Activated T-helper 17 cell treated with anti-CD3 and anti-CD28 coated beads, Interleukin-2, amount 50 U/mL, for 72 hours (primary cell): ENCODE results near the gene CNOT10. TPM values are rescaled to one million over a fixed set of nuclear protein-coding genes. Genes with fewer than 3 reads are reported as not detected.
"Not testable (repeated sequence)": the region's sequence is repeated elsewhere in the genome, so short reads cannot be mapped to it uniquely, and the experiment has no call there.

ENCODE experiments used
- ATAC-seq: fragments of 150-1000 bp; cut with Tn5 transposase; replicated peaks from 2 replicates; pipeline ENCODE4 v1.10.0; 2021; ENCODE audit warnings: mild to moderate bottlenecking, moderate library complexity
- H3K27ac Mint-ChIP-seq: one replicate; pipeline ENCODE4 v1.8.0; 2022; ENCODE audit warnings: mixed read lengths
- H3K27me3 Mint-ChIP-seq: one replicate; pipeline ENCODE4 v1.8.0; 2022; ENCODE audit warnings: mixed read lengths
- H3K36me3 Mint-ChIP-seq: one replicate; pipeline ENCODE4 v1.8.0; 2022; ENCODE audit warnings: low read depth, mild to moderate bottlenecking, mixed read lengths
- H3K4me1 Mint-ChIP-seq: one replicate; pipeline ENCODE4 v1.8.0; 2022; ENCODE audit warnings: mixed read lengths
- H3K4me3 Mint-ChIP-seq: one replicate; pipeline ENCODE4 v1.8.0; 2022; ENCODE audit warnings: mild to moderate bottlenecking, mixed read lengths
- H3K9me3 Mint-ChIP-seq: one replicate; pipeline ENCODE4 v1.8.0; 2022; ENCODE audit warnings: mixed read lengths
- total RNA-seq, 2 donors: library from RNA; stranded (reverse); gene quantifications; one replicate each; pipeline ENCODE4 v1.2.3, GENCODE V29; 2022

The CNOT10 gene
- total RNA-seq, 2 donors from 2014 or later: 58.9 to 68.1 TPM

DNA sequence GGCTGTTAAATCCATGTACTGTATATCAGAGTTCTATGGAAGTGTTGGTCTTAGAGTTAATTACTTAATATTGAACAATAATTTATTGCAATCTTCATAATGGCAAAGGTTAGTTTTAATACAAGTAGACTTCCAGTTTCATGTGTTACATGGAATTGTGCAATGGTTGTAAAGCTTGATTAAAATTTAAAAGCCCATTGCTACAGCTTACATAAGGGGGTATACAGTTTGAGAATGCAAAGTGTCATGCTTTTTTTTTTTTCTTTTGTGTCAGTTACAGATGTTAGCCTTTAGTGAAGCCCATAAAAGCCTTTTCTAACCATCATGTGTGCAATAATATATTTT is 22.0 kb downstream of the CNOT10 start:
- Mint-ChIP-seq H3K4me1 (peaks cover 19% of the 10 kb centered on the region), H3K27me3 (no peaks in the 10 kb centered on the region), H3K27ac (peak overlapping the region; percentile 30), H3K9me3 (no peaks in the 10 kb centered on the region), H3K36me3 (peaks cover 69% of the 10 kb centered on the region), H3K4me3 (no peak overlapping the region)
- ATAC-seq: no peak

DNA sequence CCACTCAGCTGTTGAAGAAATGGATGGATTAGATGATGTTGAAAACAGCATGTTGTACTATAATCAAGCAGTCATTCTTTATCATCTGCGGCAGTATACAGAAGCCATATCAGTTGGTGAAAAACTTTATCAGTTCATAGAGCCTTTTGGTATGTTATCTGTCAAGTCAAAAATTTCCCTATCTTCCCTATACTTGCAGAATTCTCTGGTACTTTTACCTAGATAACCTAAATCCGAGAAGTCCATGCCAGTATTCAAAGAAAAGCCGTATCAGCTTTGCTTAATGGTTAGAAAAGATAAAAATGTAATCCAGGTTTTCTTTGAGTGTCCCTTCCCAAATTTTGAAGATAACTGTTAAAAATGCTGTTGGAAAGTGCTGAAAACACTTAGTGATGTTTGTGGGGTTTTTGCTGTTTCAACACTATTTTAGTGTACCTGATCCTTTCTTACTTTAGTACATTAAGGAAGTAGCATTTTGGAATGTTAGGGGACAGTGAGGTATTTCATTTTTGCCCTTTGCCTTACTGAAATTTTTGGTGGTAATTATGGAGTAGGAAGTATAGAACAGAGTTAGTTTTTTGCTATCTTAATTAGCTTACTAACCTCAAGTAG is 23.8 kb downstream of the CNOT10 start:
- H3K27ac Mint-ChIP-seq: no peak overlapping the region
- no peak overlapping the region for H3K4me3 Mint-ChIP-seq
- H3K4me1 Mint-ChIP-seq: peaks cover 12% of the 10 kb centered on the region
- H3K36me3 Mint-ChIP-seq: peaks cover 80% of the 10 kb centered on the region
- H3K9me3 Mint-ChIP-seq: no peaks in the 10 kb centered on the region
- no peak for ATAC-seq
- no peaks in the 10 kb centered on the region for H3K27me3 Mint-ChIP-seq

DNA sequence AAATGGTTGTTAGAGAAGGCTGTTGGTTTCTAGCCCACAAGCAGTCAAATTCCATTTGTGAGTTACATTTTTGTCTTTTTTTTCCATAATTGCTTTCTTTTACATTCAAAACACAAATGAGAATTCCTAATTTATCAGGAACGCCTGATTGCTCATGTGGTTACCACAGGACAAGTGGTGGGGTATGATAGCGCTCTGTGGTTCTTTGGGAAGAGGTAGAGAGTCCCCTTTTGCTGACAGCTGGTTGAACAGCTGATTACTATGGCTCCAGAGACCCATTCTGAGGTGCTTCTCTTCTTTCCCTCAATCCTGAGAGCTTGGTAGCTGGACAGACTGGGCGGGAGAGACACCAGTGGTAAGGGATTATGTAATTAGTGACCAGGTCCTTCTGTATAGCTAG is 24.4 kb downstream of the CNOT10 start:
- Mint-ChIP-seq H3K27me3 (no peaks in the 10 kb centered on the region), H3K27ac (no peak overlapping the region), H3K36me3 (peaks cover 84% of the 10 kb centered on the region), H3K4me3 (no peak overlapping the region), H3K4me1 (peaks cover 12% of the 10 kb centered on the region), H3K9me3 (no peaks in the 10 kb centered on the region)
- ATAC-seq: no peak

DNA sequence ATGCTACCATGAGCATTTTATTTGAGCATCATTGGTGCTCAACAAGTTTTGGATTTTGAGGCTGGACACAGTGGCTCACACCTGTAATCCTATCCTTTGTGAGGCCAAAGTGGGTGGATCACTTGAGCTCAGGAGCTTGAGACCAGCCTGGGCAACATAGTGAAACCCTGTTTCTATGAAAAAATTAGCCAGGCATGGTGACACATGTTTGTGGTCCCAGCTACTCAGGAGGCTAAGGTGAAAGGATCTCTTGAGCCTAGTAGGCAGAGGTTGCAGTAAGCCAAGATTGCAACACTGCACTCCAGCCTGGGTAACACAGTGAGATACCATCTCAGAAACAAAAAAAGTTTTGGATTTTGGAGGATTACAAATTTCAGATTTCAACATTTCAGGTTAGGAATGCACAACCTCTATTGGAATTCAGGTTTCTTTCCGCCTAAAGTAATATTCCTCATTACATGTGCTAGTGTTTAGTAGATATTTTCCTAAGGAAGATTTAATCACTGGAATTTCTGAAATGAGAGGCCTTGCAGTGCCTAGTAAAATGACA is 27.6 kb downstream of the CNOT10 start:
- Mint-ChIP-seq H3K27me3 (no peaks in the 10 kb centered on the region), H3K36me3 (peaks cover 98% of the 10 kb centered on the region), H3K27ac (no peak overlapping the region), H3K9me3 (no peaks in the 10 kb centered on the region), H3K4me1 (no peaks in the 10 kb centered on the region), H3K4me3 (no peak overlapping the region)
- ATAC-seq: peak; percentile 51

DNA sequence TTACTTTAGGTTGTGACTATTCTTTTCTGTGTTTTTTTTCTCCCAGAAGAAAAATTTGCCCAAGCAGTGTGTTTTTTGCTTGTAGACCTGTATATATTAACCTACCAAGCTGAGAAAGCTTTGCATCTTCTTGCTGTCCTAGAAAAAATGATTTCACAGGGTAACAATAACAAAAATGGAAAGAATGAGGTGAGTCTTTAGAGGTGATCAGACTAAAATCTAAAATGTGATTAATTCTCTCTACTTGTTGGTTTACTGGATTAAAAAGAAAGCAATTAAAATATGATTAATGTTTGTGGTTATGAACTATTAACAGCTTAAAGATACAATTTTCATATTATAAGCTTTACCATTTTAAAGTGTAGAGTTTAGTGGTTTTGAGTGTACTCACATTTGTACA is 28.2 kb downstream of the CNOT10 start:
- Mint-ChIP-seq H3K4me1 (no peaks in the 10 kb centered on the region), H3K4me3 (no peak overlapping the region), H3K27ac (no peak overlapping the region), H3K27me3 (no peaks in the 10 kb centered on the region), H3K9me3 (no peaks in the 10 kb centered on the region), H3K36me3 (peaks cover 100% of the 10 kb centered on the region)
- ATAC-seq: no peak

DNA sequence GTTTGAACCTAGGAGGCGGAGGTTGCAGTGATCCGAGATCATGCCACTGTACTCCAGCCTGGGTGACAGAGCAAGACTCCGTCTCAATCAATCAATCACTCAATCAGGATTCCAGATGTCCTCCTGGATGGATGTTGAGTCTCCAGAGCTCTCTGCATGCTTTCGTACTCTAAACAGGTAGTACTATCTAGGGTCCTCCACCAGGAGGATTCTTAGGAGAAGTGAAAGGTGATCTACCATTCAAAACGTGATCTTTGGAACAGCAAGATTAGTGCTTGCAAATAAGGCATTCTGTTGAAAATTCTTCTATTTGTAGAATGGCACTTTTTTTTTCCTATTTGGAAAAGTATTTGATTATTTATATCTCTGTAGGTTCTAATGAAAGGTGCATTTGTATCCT is 34.3 kb downstream of the CNOT10 start:
- ATAC-seq: no peak
- Mint-ChIP-seq H3K27me3 (no peaks in the 10 kb centered on the region), H3K4me1 (no peaks in the 10 kb centered on the region), H3K4me3 (no peak overlapping the region), H3K36me3 (peaks cover 97% of the 10 kb centered on the region), H3K27ac (no peak overlapping the region), H3K9me3 (no peaks in the 10 kb centered on the region)

DNA sequence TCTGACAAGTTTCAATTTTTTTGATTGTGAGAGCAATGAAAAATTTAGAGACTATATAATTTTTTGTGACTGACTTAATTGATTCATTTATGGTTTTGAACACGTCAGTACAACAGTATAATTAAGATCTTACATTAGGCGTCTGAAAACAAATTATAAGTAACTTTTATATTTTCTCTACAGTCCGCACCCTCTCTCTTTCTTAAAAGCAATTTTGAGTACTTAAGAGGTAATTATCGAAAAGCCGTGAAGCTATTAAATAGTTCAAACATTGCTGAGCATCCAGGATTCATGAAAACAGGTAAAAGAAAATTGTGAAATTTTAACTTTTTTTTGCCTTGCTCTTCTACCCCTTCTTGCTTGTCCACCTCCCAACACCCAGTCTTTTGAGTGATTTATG is 34.9 kb downstream of the CNOT10 start:
- Mint-ChIP-seq H3K4me3 (no peak overlapping the region), H3K4me1 (no peaks in the 10 kb centered on the region), H3K9me3 (no peaks in the 10 kb centered on the region), H3K27ac (no peak overlapping the region), H3K27me3 (no peaks in the 10 kb centered on the region), H3K36me3 (peaks cover 97% of the 10 kb centered on the region)
- no peak for ATAC-seq

DNA sequence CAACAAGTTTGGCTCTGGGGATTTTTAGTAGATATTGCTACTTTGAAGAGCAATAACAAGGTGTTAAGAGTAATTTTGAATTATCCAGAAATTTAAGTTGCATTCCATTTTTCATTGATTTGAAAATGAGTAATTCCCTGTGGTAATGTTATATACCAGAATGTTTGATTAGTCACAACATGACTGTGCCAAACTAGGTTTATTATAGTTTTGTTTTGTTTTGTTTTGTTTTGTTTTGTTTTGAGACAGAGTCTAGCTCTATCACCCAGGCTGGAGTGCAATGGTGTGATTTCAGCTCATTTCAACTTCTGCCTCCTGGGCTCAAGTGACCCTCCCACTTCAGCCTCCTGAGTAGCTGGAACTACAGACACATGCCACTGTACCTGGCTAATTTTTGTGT is 40.7 kb downstream of the CNOT10 start:
- H3K4me1 Mint-ChIP-seq: no peaks in the 10 kb centered on the region
- ATAC-seq: peak; percentile 71
- peaks cover 92% of the 10 kb centered on the region for H3K36me3 Mint-ChIP-seq
- no peaks in the 10 kb centered on the region for H3K9me3 Mint-ChIP-seq
- H3K27me3 Mint-ChIP-seq: no peaks in the 10 kb centered on the region
- no peak overlapping the region for H3K4me3 Mint-ChIP-seq
- H3K27ac Mint-ChIP-seq: no peak overlapping the region

DNA sequence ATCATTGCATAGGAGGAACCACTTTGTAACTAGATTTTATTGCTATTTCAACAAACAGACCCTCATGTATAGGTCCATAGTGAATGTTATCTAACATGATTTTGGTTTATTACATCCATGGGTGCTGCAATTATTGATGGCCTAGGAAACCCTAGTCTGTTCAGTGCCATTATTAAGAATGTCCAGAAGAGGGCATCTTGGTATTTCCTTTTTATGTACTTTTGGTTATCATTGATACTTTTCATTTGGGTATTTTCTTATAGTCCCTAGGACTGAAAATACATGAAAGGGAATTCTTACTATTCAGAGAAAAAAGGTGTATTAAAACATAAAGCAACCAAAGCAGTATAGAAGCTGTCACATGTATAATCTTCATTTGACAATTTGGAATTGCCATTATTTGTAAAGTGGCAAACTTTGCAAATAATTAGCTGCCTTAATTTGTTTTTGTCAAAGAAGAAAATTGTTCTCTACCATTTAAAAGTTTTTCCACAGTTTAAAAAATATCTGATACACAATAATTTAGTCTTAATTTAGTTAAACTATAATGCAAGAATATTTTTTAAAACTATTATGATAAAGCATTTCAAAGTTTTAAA is 48.7 kb downstream of the CNOT10 start:
- H3K27me3 Mint-ChIP-seq: no peaks in the 10 kb centered on the region
- H3K9me3 Mint-ChIP-seq: no peaks in the 10 kb centered on the region
- peak; percentile 24 for ATAC-seq
- H3K27ac Mint-ChIP-seq: no peak overlapping the region
- H3K36me3 Mint-ChIP-seq: peaks cover 70% of the 10 kb centered on the region
- H3K4me1 Mint-ChIP-seq: no peaks in the 10 kb centered on the region
- H3K4me3 Mint-ChIP-seq: no peak overlapping the region

DNA sequence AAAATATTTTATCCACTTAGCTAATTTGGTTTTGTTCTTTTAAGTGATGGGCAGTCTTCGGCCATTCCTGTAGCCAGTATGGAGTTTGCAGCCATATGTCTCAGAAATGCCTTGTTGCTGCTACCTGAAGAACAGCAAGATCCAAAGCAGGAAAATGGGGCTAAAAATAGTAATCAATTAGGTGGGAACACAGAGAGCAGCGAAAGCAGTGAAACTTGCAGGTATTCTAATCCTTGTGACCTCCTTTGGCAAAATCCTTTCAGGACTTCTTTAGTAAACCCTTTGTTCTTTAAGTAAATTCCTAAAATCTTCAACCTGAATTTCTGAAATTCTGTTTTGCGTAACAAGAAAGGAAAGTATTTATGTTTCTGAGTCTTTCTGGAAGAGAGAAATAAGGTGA is 49.8 kb downstream of the CNOT10 start:
- Mint-ChIP-seq H3K4me1 (no peaks in the 10 kb centered on the region), H3K9me3 (no peaks in the 10 kb centered on the region), H3K4me3 (no peak overlapping the region), H3K27me3 (no peaks in the 10 kb centered on the region), H3K27ac (no peak overlapping the region), H3K36me3 (peaks cover 70% of the 10 kb centered on the region)
- ATAC-seq: no peak

DNA sequence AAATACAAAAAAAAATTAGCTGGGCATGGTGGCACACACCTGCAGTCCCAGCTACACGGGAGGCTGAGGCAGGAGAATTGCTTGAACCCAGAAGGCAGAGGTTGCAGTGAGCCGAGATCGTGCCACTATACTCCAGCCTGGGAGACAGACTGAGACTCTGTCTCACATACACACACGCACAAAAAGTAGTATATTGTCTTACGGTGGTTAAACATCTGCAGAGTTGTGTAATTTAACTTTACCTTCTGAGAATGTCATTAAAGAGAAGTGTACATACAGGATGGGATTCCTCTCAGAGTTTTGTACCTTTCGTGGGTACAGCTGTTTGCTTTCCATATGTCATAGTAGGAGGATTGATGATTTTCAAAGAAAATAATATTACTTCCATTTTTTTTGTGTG is 58.5 kb downstream of the CNOT10 start:
- H3K4me1 Mint-ChIP-seq, H3K27ac Mint-ChIP-seq, H3K4me3 Mint-ChIP-seq, H3K27me3 Mint-ChIP-seq, ATAC-seq, H3K9me3 Mint-ChIP-seq: not testable (repeated sequence)
- H3K36me3 Mint-ChIP-seq: peaks cover 53% of the 10 kb centered on the region

DNA sequence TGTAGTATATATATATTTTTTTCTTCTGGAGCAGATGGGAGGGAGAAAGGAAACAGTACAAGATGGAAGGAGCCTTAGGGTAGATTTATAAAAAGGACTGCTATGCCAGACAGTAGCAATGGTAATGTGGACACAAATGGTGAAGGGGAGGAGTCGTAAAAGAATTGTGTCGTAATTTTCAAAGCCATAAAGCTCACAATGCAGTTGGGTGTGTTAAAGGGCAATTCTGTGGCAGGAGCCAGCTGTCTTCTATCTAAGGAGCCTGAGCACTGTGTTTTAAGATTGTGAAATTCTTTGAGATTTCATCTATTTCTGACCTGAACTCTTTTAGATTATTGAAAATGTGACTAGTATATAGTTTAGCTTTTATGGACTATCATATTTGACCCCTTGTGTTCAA is 58.9 kb downstream of the CNOT10 start:
- H3K27ac Mint-ChIP-seq: no peak overlapping the region
- no peak for ATAC-seq
- H3K4me1 Mint-ChIP-seq: no peaks in the 10 kb centered on the region
- H3K9me3 Mint-ChIP-seq: no peaks in the 10 kb centered on the region
- H3K36me3 Mint-ChIP-seq: peaks cover 52% of the 10 kb centered on the region
- H3K4me3 Mint-ChIP-seq: no peak overlapping the region
- no peaks in the 10 kb centered on the region for H3K27me3 Mint-ChIP-seq

DNA sequence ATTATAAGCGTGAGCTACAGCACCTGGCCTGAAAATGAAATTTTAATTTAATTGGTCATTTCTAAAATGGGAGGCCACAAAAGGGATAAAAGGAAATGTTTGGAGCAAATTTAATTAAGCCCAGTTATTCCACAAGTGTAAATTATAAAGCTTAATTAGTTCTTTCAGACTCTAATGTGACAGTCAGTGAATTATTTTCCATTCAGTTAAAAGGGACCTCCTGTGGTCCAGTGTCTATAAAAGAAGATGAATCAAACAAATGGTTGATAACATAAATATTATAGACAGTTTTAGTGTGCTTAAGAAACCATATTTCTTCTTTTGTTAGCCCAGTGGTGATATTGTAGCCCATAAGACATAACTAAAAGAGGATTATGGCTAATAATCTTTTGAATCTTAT is 66.4 kb downstream of the CNOT10 start:
- Mint-ChIP-seq H3K9me3 (no peaks in the 10 kb centered on the region), H3K4me3 (no peak overlapping the region), H3K36me3 (peaks cover 44% of the 10 kb centered on the region), H3K27ac (no peak overlapping the region), H3K27me3 (no peaks in the 10 kb centered on the region), H3K4me1 (no peaks in the 10 kb centered on the region)
- ATAC-seq: no peak

DNA sequence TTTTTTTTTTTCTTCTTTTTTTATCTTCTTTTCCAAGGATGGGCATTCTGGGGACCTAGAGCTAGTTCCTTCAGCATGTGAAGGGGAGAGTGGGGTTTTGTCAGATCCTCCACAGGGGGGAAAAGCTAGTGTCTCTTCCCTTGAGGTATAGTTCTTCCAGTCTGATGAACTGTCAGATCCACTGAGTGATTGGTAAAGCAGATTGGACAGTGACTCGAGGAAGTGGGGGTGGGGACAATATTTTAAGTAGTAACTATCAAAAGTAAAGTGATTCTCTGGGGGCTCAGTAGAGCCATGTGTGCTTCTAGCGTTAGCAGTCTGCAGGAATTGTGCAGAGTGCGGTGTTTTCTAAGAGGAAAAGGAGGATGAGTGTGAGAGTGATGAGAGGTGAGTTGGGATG is 70.8 kb downstream of the CNOT10 start:
- Mint-ChIP-seq H3K9me3 (no peaks in the 10 kb centered on the region), H3K4me1 (no peaks in the 10 kb centered on the region), H3K27ac (peak overlapping the region; percentile 41), H3K36me3 (peaks cover 53% of the 10 kb centered on the region), H3K4me3 (no peak overlapping the region), H3K27me3 (no peaks in the 10 kb centered on the region)
- ATAC-seq: no peak

DNA sequence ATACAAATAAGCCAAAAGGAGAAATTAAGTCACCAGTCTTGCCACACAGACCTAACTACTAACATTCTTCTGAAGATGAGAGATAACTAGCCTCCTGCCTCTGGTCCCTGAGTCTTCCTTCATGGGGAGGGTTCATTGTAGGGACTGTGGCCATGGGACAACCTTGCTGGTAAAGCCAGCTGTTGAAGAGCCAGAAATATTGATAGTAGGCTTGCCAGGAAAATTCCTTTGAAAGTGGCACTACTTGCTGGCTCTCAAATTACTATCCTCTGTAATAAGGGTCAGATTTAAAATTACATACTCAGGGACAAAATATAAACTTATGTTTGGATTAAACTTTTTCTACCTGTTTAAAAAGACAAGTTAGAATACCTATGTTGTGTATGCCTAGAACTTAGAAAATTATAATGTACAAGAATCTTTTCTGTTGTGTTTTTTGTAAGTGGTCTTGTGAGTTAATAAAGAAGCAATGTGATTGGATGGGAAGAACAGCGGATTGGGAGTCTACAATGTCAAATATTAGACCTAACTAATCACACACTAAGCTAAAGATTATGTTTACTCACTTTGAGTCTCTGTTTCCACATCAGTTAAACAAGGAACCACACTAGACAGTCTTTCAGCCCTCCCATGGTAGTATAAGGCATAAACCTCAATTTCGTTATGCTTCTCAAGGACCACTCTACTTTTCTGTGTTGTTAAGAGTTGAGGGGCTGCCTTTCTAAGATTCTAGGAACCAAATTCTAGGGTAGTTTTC is 72.8 kb downstream of the CNOT10 start:
- H3K27me3 Mint-ChIP-seq: no peaks in the 10 kb centered on the region
- no peak overlapping the region for H3K4me3 Mint-ChIP-seq
- H3K4me1 Mint-ChIP-seq: no peaks in the 10 kb centered on the region
- peaks cover 55% of the 10 kb centered on the region for H3K36me3 Mint-ChIP-seq
- peak overlapping the region; percentile 2 for H3K27ac Mint-ChIP-seq
- no peaks in the 10 kb centered on the region for H3K9me3 Mint-ChIP-seq
- no peak for ATAC-seq
